GM21423 (cell line): Measurements from ENCODE around the gene IL1RAP.
"Not testable (repeated sequence)": the region's sequence is repeated elsewhere in the genome, so short reads cannot be mapped to it uniquely, and the experiment has no call there.

Experiments used
- ATAC-seq: cut with Tn5 transposase; IDR thresholded peaks from one replicate; pipeline ENCODE4 v1.9.1; 2021; ENCODE audit warnings: mild to moderate bottlenecking, moderate library complexity; ENCODE audit not compliant: unreplicated experiment

IL1RAP gene, protein sequence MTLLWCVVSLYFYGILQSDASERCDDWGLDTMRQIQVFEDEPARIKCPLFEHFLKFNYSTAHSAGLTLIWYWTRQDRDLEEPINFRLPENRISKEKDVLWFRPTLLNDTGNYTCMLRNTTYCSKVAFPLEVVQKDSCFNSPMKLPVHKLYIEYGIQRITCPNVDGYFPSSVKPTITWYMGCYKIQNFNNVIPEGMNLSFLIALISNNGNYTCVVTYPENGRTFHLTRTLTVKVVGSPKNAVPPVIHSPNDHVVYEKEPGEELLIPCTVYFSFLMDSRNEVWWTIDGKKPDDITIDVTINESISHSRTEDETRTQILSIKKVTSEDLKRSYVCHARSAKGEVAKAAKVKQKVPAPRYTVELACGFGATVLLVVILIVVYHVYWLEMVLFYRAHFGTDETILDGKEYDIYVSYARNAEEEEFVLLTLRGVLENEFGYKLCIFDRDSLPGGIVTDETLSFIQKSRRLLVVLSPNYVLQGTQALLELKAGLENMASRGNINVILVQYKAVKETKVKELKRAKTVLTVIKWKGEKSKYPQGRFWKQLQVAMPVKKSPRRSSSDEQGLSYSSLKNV

DNA sequence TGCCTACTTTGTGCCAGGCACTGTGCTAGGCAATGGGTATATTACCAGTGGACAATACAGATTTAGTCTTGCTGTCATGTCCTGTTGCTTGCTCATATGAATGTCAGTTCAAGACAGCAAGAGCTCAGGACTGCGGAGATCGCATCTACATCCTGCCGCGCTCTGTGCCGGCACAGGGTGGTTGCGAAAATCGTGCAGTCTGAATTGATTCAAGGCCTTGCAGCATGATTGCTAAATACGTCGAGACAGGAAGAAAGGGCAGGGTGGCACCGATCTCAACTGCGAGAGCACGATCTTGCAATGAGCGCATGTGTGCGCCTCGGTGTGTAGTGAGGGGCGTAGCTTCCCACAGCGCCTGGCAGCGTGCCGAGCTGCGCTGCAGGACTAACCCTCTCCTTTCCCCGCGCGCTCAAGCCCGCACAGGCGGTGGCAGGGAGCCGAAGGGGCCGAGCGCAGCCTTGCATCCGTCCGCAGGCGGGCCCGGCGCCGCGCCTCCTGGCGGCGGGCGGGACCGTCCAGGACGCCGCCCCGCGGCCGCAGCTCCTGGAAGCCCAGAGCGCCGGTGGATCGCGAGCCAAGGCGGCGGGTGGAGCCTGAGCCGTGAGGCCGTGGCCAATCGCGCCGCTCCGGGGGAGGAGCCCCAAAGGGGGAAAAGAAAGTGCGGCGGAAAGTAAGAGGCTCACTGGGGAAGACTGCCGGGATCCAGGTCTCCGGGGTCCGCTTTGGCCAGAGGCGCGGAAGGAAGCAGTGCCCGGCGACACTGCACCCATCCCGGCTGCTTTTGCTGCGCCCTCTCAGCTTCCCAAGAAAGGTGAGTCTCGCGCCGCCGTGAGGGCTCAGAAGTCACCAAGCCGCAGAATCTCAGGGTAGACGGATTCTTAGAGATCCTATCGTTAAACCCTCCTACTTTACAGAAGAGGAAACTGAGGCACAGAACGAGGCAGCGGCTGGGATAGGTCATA lies at the start of gene IL1RAP:
TSS of gene IL1RAP (plus strand) at position 677 of the 962 bp plus-strand sequence. CDS start 50,205 bp downstream, outside the sequence.
- peak; percentile 99 for ATAC-seq

DNA sequence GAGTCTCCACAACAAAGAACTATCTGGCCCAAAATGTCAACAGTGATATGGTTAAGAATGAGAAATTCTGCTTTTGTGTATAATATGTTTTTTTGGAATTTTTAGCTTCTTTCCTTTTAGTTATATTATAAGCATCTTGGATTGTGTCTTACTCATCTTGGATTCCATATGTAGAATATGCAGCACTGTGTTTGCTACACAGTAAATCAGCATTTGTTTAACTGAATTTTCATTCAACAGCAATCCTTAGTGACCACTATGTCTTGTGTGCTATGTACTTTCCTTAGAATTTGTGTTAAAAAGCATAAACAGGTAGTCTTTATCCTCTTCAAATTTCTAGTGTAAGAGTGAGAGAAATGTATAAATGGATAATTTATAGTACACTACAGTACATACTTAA lies 46.0 kb upstream of the IL1RAP start:
- no peak for ATAC-seq

DNA sequence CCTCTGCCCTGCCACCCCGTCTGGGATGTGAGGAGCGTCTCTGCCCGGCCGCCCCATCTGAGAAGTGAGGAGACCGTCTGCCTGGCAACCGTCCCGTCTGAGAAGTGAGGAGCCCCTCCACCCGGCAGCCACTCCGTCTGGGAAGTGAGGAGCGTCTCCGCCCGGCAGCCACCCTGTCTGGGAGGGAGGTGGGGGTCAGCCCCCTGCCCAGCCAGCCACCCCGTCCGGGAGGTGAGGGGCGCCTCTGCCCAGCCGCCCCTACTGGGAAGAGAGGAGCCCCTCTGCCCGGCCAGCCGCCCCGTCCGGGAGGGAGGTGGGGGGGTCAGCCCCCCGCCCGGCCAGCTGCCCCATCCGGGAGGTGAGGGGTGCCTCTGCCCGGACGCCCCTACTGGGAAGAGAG lies 40.6 kb upstream of the IL1RAP start:
- not testable (repeated sequence) for ATAC-seq

DNA sequence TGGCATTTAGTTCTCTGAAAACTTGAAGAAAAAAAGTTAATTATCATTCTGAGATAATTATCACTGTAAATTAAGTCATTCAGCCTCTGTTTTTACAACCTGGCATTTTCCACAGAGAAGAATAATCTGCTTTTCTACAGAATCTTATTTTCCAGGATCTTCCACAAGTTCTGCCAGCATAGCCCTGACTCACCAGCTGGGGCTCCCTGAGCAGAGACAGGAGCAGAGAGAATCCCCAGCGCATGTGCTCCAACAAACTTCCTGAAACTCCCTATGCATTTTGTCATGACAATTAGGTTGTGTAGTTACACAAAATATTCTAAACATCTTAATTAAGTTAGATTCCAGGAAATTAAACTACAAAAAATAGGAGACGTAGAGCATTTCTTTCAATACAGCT lies 32.1 kb upstream of the IL1RAP start:
- no peak for ATAC-seq

DNA sequence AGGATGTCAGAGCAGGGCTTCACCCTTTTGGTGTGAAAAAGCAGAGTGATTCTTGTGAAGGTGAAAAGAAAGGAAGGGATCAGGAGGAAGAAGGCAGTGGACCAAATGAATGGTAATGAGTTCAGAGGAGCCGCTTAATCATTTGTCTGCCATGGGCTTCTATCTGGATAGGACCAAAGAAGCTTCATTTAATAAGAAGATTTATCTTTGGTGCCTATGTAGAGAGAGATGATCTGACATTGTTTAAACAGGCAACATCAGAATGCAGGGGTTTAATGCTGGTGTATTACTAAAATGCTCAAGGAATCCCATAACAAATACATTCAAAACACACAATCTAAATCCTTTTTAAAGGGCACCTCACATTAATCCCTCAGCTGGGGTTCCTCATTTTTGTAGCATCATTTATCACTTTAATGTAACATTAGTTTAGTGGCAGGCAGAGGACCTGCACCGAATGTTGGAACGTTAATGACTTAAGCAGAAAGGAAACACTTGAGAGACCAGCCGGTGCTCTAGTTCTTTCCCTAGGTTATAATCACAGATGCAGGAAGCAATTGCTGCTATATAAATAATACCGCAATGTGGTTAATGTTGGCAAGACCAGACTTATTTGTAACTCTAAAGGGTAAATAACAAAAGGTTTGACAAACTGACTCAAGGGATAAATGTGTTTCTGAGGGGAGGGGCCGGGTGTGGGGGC lies 27.9 kb upstream of the IL1RAP start:
- ATAC-seq, result no peak

DNA sequence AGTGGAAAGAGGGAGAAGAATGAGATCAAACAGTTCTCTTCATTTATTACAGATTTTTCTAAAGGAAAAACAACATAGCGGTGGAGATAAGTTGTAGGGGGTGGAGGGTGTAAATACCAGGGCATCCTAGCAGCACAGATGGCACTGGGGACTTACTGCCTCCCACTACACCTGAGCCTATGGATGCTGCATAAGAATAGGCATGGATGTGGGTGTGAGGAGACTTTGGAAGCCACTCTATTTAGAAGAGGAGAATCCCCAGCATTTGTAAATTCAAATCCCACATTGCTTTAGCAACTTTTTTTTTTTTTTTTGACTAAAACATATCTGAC lies 27.4 kb upstream of the IL1RAP start:
- no peak for ATAC-seq

DNA sequence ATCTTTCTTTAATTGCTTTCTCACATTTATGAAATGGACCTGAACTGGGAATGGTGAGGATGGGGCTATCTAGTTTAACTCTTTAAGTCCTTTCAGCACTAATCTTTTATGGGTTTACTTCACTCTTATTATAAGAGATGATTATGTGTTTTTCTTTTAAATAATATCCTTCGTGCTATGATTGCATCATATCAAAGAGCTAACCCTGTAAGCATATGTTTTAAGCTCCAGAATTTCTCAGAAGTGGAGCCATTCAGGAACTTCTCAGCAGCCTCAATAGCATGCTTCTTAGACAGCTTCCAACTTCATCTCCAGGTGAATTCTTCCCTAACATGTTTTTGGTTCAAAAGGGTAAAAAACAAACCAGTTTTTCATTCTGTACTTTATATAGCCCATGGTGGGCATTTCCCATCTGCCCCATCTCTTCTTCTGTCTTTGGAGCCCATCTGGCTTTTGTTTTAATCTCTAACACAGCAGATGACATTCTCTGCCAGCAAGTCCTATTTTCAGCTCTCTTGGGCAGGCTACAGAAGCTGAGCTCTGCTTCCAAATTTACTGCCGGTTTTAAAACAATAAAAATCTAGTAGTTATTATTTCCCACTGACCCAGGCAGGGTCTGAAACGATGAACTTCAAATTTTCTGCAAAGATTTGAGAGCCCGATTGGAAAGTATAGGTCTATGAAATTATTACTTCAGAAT lies 26.8 kb upstream of the IL1RAP start:
- no peak for ATAC-seq

DNA sequence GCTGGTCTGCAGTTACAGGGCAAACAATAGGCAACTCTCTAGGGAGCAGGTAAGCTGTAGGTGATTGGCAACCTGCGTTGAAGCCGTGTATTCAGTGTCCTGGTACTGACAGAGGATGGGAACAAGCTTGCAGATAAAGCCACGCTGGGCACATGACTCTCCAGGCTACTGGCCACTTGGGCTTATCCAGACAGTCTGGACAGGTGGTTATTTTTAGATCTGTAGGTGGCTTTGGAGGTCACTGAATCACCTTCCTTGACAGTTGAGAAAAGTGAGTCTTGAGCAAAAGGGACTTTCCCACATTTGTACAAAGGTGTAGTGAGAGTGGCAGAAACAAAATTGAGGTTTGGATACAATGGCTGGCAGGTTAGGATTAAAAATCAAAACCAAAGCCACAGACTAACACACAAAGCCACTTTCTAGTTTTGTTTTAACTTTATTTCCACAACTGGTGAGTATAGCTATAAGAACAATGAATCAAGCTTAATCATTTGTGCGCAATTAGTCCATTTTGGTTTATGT lies 22.3 kb upstream of the IL1RAP start:
- no peak for ATAC-seq

DNA sequence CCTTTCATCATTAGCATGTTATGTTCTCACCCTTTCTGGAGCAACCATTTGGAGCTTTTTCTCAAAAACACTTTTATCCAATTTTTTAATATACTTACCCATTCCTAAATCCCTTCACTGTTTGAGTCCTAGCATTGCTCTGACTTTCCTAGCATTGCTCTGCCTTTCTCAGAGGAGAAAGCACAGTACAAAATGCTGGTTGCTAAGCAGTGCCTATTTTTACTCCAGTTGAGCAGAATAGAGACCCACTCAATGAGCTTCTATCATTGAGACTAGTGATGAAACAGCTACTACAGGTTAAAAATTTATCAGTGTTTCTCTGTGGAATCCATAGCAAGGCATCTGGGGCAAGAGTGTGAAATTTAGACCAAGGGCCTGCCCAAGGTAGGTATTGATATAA lies 21.8 kb upstream of the IL1RAP start:
- no peak for ATAC-seq

DNA sequence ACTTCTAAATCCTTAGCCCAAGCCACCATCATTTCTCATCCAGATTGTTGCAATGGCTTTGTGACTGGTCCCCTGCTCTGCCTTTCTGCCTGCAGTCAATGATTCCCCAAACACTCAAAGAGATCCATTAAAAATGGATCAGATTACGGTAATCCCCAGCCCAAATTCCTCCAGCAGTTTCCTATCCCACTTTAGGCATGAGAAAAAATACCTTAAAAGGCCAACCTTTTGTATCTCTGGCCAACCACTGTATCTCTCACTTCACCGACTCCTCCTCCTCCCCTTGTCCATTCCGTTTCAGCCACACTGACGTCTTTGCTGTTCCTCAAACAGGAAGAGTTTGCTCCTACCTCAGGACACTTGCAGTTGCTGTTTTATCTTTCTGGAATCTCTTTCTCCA lies 20.9 kb upstream of the IL1RAP start:
- no peak for ATAC-seq

DNA sequence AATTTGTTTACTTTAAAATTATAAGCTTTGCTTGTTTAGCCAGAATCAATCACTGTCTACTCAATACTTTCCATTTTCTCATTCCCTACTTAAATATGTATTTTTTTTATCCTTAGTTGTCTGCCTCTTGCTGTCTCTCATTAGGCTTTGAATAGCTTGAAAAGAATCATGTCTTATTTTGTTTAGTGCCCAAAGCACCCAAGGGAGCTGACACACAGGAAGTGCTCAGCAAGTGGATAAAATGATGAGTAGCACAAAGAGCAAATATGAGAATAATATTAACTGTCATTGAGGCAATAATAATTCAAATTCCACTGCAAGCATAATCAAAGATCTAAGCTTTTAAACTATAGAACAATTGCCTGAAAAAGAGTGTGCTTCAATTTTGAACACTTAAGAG lies 19.0 kb upstream of the IL1RAP start:
- no peak for ATAC-seq

DNA sequence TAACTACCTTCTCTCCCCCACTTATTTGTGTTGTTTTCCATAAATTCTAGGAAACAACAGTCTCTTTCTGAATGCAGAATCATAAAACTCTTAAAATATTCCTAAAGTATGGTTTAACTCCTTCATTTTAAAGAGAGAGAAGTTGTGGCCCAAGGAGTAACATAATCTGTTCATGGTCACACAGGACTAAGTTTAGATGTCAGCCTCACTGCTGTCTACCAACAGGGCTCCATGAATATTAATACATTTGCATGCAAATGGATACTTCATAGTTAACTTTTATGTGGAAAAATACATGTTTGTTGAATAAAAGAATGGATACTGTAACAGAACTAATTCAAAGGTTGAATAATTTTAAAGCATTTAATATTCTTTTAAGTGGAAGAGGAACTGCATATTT lies 18.5 kb upstream of the IL1RAP start:
- no peak for ATAC-seq

DNA sequence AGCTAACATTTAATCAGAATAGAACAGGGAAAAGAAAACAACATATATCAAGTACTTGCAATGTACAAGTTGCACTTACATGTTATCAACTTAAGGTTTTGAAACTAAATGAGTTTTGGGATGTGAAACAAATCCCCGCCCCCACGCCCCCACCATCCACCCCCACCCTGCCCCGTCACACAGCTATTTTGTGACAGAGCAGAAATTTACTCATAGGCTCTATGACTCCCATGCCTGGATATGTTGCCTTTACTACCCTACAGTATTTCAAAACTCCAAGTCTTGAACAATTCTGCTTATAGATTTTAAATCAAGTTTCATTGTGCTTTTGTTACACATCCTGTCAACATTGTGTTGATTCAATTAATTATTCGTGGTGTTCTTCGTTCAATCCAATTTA lies 18.1 kb upstream of the IL1RAP start:
- ATAC-seq, result no peak

DNA sequence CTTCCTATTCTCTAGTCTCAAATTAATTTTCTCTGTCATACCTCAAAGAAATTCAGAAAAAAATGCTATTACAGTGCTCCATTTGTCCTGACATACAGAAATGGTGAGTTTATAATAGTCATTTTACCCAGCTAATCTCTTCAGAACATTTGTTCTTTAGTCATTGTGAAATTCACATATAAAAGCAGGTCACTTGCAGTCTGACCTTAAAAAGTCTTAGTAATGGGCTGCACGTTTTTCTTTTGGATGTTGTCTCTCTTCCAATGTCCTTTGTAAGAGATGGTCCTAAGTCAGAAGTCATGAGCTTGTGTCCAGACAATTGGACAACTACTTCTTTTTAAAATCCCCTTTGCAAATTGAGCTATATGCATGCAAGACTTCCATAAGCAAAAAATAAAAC lies 17.0 kb upstream of the IL1RAP start:
- ATAC-seq, result no peak

DNA sequence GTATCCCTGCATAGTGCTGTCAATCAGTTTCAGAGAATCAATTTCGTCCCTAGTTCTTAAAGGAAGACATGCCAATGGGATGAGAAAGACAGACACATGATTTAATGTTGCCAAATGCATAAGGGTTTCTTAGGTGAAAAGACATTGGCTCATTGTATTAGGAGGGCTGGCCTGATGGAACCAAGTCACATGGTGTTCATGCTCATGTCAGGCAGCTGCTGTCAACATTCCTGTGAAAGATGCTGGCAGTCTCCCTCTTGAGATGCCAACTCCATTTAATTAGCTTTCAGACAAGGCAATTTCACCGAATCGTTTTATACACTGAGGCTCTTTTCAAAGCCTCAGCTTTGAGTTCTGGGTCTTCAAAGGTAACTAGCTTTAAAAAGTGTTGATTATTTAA lies 16.1 kb upstream of the IL1RAP start:
- no peak for ATAC-seq

DNA sequence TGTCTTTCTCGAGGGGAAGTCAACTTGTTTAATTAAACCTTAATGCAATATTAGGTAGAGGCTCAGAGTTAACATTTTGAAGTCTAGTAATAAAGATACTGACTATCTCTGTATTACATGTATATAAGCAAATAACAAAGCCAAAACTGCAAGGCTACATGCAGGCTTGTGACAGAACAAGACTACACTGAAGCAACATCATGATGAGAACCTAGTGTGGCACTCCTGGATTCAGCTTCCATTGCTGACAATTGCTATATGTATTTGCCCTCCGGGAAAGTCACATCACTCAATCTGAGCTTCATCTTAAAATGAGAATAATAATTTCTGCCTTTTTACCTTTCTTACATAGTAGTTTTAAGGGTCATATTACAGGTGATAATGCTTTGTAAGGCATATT lies 15.6 kb upstream of the IL1RAP start:
- no peak for ATAC-seq

DNA sequence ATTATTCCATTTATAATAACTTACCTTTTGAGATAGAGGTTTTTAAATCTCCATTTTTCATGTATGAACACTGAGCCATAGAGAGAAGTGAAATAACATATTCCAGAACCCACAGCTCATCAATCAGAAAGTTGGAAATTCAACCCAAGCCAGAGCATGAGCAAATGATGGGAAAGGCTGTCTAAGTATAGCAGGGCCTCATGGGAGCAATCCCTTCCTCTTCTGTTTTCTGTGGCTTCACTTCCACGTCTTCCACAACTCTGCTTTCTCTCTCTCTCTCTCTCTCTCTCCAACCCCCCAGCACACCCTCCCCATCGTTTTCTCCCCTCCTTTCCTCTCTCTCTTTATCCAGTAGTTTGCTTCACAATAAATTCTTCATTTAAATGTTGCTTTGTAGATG lies 14.8 kb upstream of the IL1RAP start:
- ATAC-seq, result no peak

DNA sequence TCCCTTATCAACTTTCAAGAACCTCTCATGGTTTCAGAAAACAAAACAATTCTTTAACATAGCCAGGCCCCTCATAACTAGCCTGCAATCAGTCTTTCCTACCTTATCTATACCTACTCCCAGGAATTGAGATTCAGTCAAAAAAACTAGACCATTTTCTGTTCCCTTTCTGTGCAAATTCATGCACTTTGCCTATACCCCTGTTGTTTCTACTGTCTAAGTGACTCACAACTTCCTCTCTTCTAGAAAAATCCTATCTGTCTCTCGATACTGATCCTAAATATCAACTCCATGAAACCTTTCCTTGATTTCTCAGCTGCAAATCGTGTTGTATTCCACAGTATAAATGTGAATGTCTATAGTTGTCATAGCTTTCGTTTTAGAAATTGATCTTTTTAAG lies 10.9 kb upstream of the IL1RAP start:
- ATAC-seq, result no peak

DNA sequence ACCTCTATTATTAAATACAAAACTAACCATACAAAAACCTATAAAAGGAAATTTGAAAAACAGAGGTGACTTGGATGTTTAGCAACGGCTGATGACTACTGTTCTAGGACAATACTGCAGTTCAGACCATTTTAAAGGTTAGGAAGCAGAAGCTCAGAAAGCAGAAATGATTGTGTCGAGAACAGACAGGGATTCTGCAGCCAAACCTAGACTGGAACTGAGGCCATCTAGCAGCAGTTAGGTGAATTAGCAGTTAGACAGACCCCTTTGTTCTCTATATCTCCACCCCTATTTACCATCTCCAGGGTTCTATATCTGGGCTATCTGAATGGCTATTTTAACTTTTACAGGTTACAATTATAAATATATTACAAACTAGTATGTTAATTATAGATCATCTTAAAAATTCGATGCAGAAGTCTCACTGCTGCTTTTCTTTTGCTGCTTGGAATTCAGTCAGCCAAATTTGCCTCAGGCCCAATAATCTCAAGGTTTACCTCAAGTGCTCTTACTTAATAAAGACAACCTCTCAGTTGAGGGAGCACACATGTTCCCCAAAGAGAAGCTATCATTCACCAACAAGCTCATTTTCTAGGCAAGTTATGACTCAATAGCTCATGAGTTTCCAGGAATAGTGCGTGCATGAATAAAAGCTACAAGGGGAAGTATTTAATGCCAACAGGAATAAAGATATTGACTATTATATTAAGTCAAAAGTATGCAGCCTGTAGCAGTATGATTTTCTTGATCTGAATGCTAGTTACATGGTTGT lies 9.3 kb upstream of the IL1RAP start:
- no peak for ATAC-seq
